OCI-LY7 (cell line): ENCODE data around the gene TFEB.

Experiments
- CTCF ChIP-seq: fragments of 200-600 bp; sonication (generic); conservative IDR thresholded peaks from 2 replicates; pipeline ENCODE4 v1.5.1; 2014; ENCODE audit warnings: mild to moderate bottlenecking, antibody characterized with exemption, low read length, moderate library complexity, mixed read lengths
- EZH2phosphoT487 ChIP-seq: fragments of 200-600 bp; sonication (generic); IDR thresholded peaks from 2 replicates; pipeline ENCODE4 v1.6.1; 2018; ENCODE audit warnings: low read depth, borderline replicate concordance, mild to moderate bottlenecking, mixed run types, antibody characterized with exemption, low read length, moderate library complexity, mixed read lengths

- TF ChIP-seq CTCF (no peak), EZH2phosphoT487 (no peak)
Measured at GRCh38 chr6:41727705-41728072, 7.7 kb downstream of the TFEB start.
